ENCODE data around the gene MTHFD2. TPM values are rescaled to one million over a fixed set of nuclear protein-coding genes. Genes with fewer than 3 reads are reported as not detected.

The MTHFD2 gene
- total RNA-seq, 1 donor from 2014 or later, result 365 TPM

GRCh38 chr2:74252862-74253261, 54.4 kb downstream of the MTHFD2 start:
- Histone ChIP-seq H3K27ac (ENCODE audit: low read depth, low read length) (no peak overlapping the region), H3K79me2 (ENCODE audit: insufficient read depth, low read length) (no peaks in the 10 kb centered on the region), H3K9me3 (ENCODE audit: insufficient read depth, low read depth, low read length) (no peaks in the 10 kb centered on the region), H3K4me1 (ENCODE audit: insufficient read depth, low read length) (no peaks in the 10 kb centered on the region), H3K27me3 (ENCODE audit: insufficient read depth, low read length) (peaks cover 3% of the 10 kb centered on the region), H3K9ac (ENCODE audit: low read length) (no peak overlapping the region), H2AFZ (ENCODE audit: low read depth, low read length) (no peak overlapping the region), H4K20me1 (ENCODE audit: insufficient read depth, low read length) (no peaks in the 10 kb centered on the region), H3K4me3 (ENCODE audit: insufficient read depth, low read depth, low read length) (no peak overlapping the region), H3K36me3 (ENCODE audit: insufficient read depth, low read length) (no peaks in the 10 kb centered on the region), H3K4me2 (ENCODE audit: low read length) (no peak overlapping the region)
- Mint-ChIP-seq H3K36me3 (ENCODE audit: low read depth, unreplicated experiment) (peaks cover 6% of the 10 kb centered on the region), H3K27me3 (ENCODE audit: low read depth, unreplicated experiment) (peaks cover 20% of the 10 kb centered on the region), H3K27ac (ENCODE audit: unreplicated experiment) (peak overlapping the region; percentile 18), H3K4me1 (ENCODE audit: low read depth, unreplicated experiment) (peaks cover 3% of the 10 kb centered on the region), H3K9me3 (ENCODE audit: unreplicated experiment) (peaks cover 2% of the 10 kb centered on the region), H3K4me3 (ENCODE audit: unreplicated experiment) (no peak overlapping the region)
- DNase-seq (ENCODE audit: low read depth) (no peak), FAIRE-seq (no peak)
- no peak for TF ChIP-seq EZH2 (IDR thresholded peaks at IDR 0.05; ENCODE audit: insufficient read depth, low read length)
- TF ChIP-seq CTCF (IDR thresholded peaks at IDR 0.05; ENCODE audit: insufficient read depth, low read depth, low read length), result no peak

GRCh38 chr2:74253306-74253970, 55.0 kb downstream of the MTHFD2 start:
- FAIRE-seq (no peak), DNase-seq (ENCODE audit: low read depth) (no peak)
- Mint-ChIP-seq H3K27me3 (ENCODE audit: low read depth, unreplicated experiment) (peaks cover 24% of the 10 kb centered on the region), H3K4me1 (ENCODE audit: low read depth, unreplicated experiment) (peaks cover 3% of the 10 kb centered on the region), H3K36me3 (ENCODE audit: low read depth, unreplicated experiment) (peaks cover 6% of the 10 kb centered on the region), H3K4me3 (ENCODE audit: unreplicated experiment) (no peak overlapping the region), H3K9me3 (ENCODE audit: unreplicated experiment) (peaks cover 2% of the 10 kb centered on the region), H3K27ac (ENCODE audit: unreplicated experiment) (no peak overlapping the region)
- no peak overlapping the region for H3K4me3 ChIP-seq (ENCODE audit: insufficient read depth, low read depth, low read length)
- H3K79me2 ChIP-seq (ENCODE audit: insufficient read depth, low read length), result no peaks in the 10 kb centered on the region
- H4K20me1 ChIP-seq (ENCODE audit: insufficient read depth, low read length), result no peaks in the 10 kb centered on the region
- H3K27ac ChIP-seq (ENCODE audit: low read depth, low read length), result no peak overlapping the region
- H3K9me3 ChIP-seq (ENCODE audit: insufficient read depth, low read depth, low read length), result no peaks in the 10 kb centered on the region
- TF ChIP-seq CTCF (IDR thresholded peaks at IDR 0.05; ENCODE audit: insufficient read depth, low read depth, low read length) (no peak), EZH2 (IDR thresholded peaks at IDR 0.05; ENCODE audit: insufficient read depth, low read length) (no peak)
- no peak overlapping the region for H3K4me2 ChIP-seq (ENCODE audit: low read length)
- no peak overlapping the region for H3K9ac ChIP-seq (ENCODE audit: low read length)
- no peaks in the 10 kb centered on the region for H3K36me3 ChIP-seq (ENCODE audit: insufficient read depth, low read length)
- no peak overlapping the region for H2AFZ ChIP-seq (ENCODE audit: low read depth, low read length)
- no peaks in the 10 kb centered on the region for H3K4me1 ChIP-seq (ENCODE audit: insufficient read depth, low read length)
- H3K27me3 ChIP-seq (ENCODE audit: insufficient read depth, low read length), result peaks cover 3% of the 10 kb centered on the region

GRCh38 chr2:74253971-74254310, 55.5 kb downstream of the MTHFD2 start:
- Histone ChIP-seq H3K4me1 (ENCODE audit: insufficient read depth, low read length) (no peaks in the 10 kb centered on the region), H3K36me3 (ENCODE audit: insufficient read depth, low read length) (no peaks in the 10 kb centered on the region), H3K4me3 (ENCODE audit: insufficient read depth, low read depth, low read length) (no peak overlapping the region), H3K4me2 (ENCODE audit: low read length) (no peak overlapping the region), H3K9ac (ENCODE audit: low read length) (no peak overlapping the region), H3K27me3 (ENCODE audit: insufficient read depth, low read length) (peaks cover 3% of the 10 kb centered on the region), H2AFZ (ENCODE audit: low read depth, low read length) (no peak overlapping the region), H3K9me3 (ENCODE audit: insufficient read depth, low read depth, low read length) (no peaks in the 10 kb centered on the region), H3K79me2 (ENCODE audit: insufficient read depth, low read length) (no peaks in the 10 kb centered on the region), H3K27ac (ENCODE audit: low read depth, low read length) (no peak overlapping the region), H4K20me1 (ENCODE audit: insufficient read depth, low read length) (no peaks in the 10 kb centered on the region)
- H3K36me3 Mint-ChIP-seq (ENCODE audit: low read depth, unreplicated experiment), result peaks cover 3% of the 10 kb centered on the region
- peaks cover 2% of the 10 kb centered on the region for H3K9me3 Mint-ChIP-seq (ENCODE audit: unreplicated experiment)
- TF ChIP-seq CTCF (IDR thresholded peaks at IDR 0.05; ENCODE audit: insufficient read depth, low read depth, low read length) (no peak), EZH2 (IDR thresholded peaks at IDR 0.05; ENCODE audit: insufficient read depth, low read length) (no peak)
- DNase-seq (ENCODE audit: low read depth), result no peak
- H3K4me3 Mint-ChIP-seq (ENCODE audit: unreplicated experiment), result no peak overlapping the region
- H3K4me1 Mint-ChIP-seq (ENCODE audit: low read depth, unreplicated experiment), result peaks cover 3% of the 10 kb centered on the region
- H3K27ac Mint-ChIP-seq (ENCODE audit: unreplicated experiment), result no peak overlapping the region
- H3K27me3 Mint-ChIP-seq (ENCODE audit: low read depth, unreplicated experiment), result peaks cover 22% of the 10 kb centered on the region
- FAIRE-seq, result no peak

All from astrocyte (in vitro differentiated cells and primary cell).